Measurements from ENCODE around the gene TMPRSS11A.

The TMPRSS11A gene

DNA sequence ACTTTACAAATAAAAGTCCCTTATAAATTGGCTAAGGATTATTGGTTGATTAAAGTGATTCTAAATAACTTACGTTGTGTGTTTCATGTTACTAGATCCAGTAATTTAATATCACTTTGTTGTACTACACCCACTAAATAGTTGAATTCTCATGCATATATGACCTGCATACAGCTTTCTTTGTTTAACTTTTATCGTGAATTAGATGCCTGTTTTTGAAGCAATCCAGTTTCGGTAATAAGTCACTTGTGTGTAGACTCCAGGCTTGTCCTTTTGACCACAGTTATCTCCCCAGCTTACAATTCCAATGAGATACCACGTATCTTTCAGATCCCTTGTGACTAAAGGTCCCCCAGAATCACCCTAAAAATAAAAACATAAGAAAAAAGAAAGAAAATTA is 52.2 kb downstream of the TMPRSS11A start:
- no peak for TF ChIP-seq EZH2 (IDR thresholded peaks at IDR 0.05)
- no peak for TF ChIP-seq FOXP2 (optimal IDR thresholded peaks at IDR 0.05; ENCODE audit: control extremely low read depth, extremely low read length, insufficient read depth)
- Histone ChIP-seq H3K4me3 (no peak overlapping the region), H3K36me3 (ENCODE audit: insufficient read depth, low read length) (no peaks in the 10 kb centered on the region), H3K9me3 (ENCODE audit: low read depth, low read length) (no peaks in the 10 kb centered on the region), H3K9ac (ENCODE audit: insufficient read length) (no peak overlapping the region), H3K27ac (no peak overlapping the region)
- DNase-seq (ENCODE audit: low read depth, low spot score), result no peak

- no peak for DNase-seq (ENCODE audit: low read depth, low spot score)
- Histone ChIP-seq H3K27ac (no peak overlapping the region), H3K9me3 (ENCODE audit: low read depth, low read length) (no peaks in the 10 kb centered on the region), H3K4me3 (no peak overlapping the region), H3K36me3 (ENCODE audit: insufficient read depth, low read length) (no peaks in the 10 kb centered on the region), H3K9ac (ENCODE audit: insufficient read length) (no peak overlapping the region)
- TF ChIP-seq POLR2AphosphoS5 (IDR thresholded peaks at IDR 0.05; ENCODE audit: borderline replicate concordance, low read depth, low read length) (no peak), FOXP2 (optimal IDR thresholded peaks at IDR 0.05; ENCODE audit: control extremely low read depth, extremely low read length, insufficient read depth) (no peak), EZH2 (IDR thresholded peaks at IDR 0.05) (no peak)
Measured at GRCh38 chr4:67910585-67910905, 52.7 kb downstream of the TMPRSS11A start.

DNA sequence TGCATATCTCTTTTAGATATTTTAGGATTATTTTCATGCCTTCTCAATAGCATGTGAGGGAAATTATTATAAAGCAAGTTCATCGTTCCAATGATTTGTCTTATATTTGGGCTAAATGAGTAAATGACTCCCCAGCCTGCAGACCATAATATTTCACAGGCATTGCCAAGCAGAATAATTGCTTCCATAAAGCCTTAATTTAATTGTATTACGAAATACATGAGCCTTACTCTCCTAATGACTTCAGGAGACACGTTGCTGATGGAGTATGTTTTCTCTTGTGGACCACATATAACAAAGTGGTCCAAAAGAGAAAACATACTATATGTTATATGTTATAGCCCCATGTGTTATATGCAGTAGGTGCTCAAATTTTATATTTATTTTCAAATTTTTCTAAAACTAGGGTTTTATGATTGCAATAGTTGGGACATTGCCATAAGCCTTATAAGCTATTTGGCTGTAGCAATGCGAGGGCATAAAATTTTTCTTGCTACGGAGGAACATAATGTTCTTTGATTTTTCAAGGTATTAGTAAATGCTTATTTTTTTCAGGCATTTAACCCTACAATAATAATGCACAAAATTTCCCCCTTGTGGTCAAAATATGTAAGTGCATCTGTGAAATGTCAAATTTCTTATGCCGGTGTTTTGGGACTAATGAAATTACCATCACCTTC is 53.2 kb downstream of the TMPRSS11A start:
- Histone ChIP-seq H3K36me3 (ENCODE audit: insufficient read depth, low read length) (no peaks in the 10 kb centered on the region), H3K4me3 (no peak overlapping the region), H3K27ac (no peak overlapping the region), H3K9ac (ENCODE audit: insufficient read length) (no peak overlapping the region), H3K9me3 (ENCODE audit: low read depth, low read length) (no peaks in the 10 kb centered on the region)
- DNase-seq (ENCODE audit: low read depth, low spot score), result no peak
- TF ChIP-seq FOXP2 (optimal IDR thresholded peaks at IDR 0.05; ENCODE audit: control extremely low read depth, extremely low read length, insufficient read depth) (no peak), POLR2AphosphoS5 (IDR thresholded peaks at IDR 0.05; ENCODE audit: borderline replicate concordance, low read depth, low read length) (no peak), EZH2 (IDR thresholded peaks at IDR 0.05) (no peak)

GRCh38 chr4:67907650-67908049 is 55.6 kb downstream of the TMPRSS11A start:
- no peak overlapping the region for H3K4me3 ChIP-seq
- H3K27ac ChIP-seq, result no peak overlapping the region
- H3K9ac ChIP-seq (ENCODE audit: insufficient read length), result no peak overlapping the region
- H3K9me3 ChIP-seq (ENCODE audit: low read depth, low read length), result no peaks in the 10 kb centered on the region
- TF ChIP-seq FOXP2 (optimal IDR thresholded peaks at IDR 0.05; ENCODE audit: control extremely low read depth, extremely low read length, insufficient read depth), result no peak
- TF ChIP-seq POLR2AphosphoS5 (IDR thresholded peaks at IDR 0.05; ENCODE audit: borderline replicate concordance, low read depth, low read length), result no peak
- TF ChIP-seq EZH2 (IDR thresholded peaks at IDR 0.05), result no peak
- DNase-seq (ENCODE audit: low read depth, low spot score), result no peak
- no peaks in the 10 kb centered on the region for H3K36me3 ChIP-seq (ENCODE audit: insufficient read depth, low read length)

DNA sequence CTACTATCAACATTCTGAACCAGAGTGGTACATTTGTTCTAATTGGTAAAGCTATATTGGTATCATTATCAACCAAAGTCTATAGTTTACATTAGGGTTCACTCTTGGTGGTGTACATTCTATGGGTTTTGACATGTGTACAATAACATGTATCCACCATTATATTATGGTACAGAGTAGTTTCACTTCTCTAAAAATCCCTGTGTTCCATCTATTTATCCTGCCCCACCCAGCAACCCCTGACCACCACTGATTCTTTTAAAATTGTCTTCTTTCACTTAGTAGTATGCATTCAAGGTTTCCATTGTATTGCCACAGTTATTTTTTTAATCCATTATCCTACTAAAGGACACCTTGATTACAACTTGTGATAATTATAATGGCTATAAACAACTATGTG is 64.2 kb downstream of the TMPRSS11A start:
- H3K27ac ChIP-seq, result no peak overlapping the region
- no peak overlapping the region for H3K4me3 ChIP-seq
- TF ChIP-seq POLR2AphosphoS5 (IDR thresholded peaks at IDR 0.05; ENCODE audit: borderline replicate concordance, low read depth, low read length), result no peak
- no peak for TF ChIP-seq FOXP2 (optimal IDR thresholded peaks at IDR 0.05; ENCODE audit: control extremely low read depth, extremely low read length, insufficient read depth)
- no peak for TF ChIP-seq EZH2 (IDR thresholded peaks at IDR 0.05)
- no peaks in the 10 kb centered on the region for H3K36me3 ChIP-seq (ENCODE audit: insufficient read depth, low read length)
- H3K9me3 ChIP-seq (ENCODE audit: low read depth, low read length), result no peaks in the 10 kb centered on the region
- no peak overlapping the region for H3K9ac ChIP-seq (ENCODE audit: insufficient read length)
- no peak for DNase-seq (ENCODE audit: low read depth, low spot score)

DNA sequence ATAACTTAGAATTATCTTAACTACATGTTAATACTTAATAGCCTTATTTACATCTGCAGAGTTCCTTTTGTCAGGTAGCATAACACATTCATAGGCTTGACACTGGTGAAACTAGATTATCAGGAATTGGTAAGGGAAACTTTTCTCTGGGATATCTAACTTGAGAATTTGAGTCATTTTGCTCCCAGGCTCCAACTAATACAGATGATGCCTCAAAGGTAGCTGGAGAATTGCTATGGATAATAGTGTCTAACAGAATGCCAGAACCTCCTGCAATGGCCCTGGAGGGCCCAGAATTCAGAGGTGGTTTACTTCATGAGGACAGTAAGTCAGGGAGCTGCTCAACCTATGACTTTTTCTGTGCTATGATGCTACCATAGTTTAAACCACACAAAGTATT is 65.6 kb downstream of the TMPRSS11A start:
- Histone ChIP-seq H3K9ac (ENCODE audit: insufficient read length) (no peak overlapping the region), H3K36me3 (ENCODE audit: insufficient read depth, low read length) (no peaks in the 10 kb centered on the region), H3K4me3 (no peak overlapping the region), H3K9me3 (ENCODE audit: low read depth, low read length) (no peaks in the 10 kb centered on the region), H3K27ac (no peak overlapping the region)
- TF ChIP-seq POLR2AphosphoS5 (IDR thresholded peaks at IDR 0.05; ENCODE audit: borderline replicate concordance, low read depth, low read length) (no peak), EZH2 (IDR thresholded peaks at IDR 0.05) (no peak), FOXP2 (optimal IDR thresholded peaks at IDR 0.05; ENCODE audit: control extremely low read depth, extremely low read length, insufficient read depth) (no peak)
- no peak for DNase-seq (ENCODE audit: low read depth, low spot score)

DNA sequence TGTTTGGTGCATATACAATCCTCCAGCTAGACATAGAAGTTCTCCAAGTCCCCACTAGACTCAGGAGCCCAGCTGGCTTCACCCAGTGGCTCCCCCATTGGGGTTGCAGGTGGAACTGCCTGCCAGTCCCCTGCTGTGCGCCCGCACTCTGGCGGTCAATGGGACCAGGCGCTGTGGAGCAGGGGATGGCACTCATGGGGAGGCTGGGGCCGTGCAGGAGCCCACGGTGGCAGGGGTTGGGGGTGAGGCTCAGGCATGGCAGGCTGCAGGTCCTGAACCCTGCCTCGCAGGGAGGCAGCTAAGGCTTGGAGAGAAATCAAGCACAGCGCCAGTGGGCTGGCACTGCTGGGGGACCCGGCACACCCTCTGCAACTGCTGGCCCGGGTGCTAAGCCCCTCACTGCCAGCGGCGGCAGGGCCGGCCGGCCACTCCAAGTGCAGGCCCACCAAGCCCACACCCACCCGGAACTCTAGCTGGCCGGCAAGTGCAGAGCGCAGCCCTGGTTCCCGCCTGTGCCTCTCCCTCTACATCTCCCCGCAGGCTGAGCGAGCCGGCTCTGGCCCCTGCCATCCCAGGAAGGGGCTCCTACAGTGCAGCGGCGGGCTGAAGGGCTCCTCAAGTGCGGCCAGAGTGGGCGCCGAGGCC is 66.8 kb downstream of the TMPRSS11A start:
- H3K9me3 ChIP-seq (ENCODE audit: low read depth, low read length), result no peaks in the 10 kb centered on the region
- no peak for TF ChIP-seq FOXP2 (optimal IDR thresholded peaks at IDR 0.05; ENCODE audit: control extremely low read depth, extremely low read length, insufficient read depth)
- TF ChIP-seq EZH2 (IDR thresholded peaks at IDR 0.05), result no peak
- no peak for TF ChIP-seq POLR2AphosphoS5 (IDR thresholded peaks at IDR 0.05; ENCODE audit: borderline replicate concordance, low read depth, low read length)
- no peaks in the 10 kb centered on the region for H3K36me3 ChIP-seq (ENCODE audit: insufficient read depth, low read length)
- H3K27ac ChIP-seq, result no peak overlapping the region
- H3K4me3 ChIP-seq, result no peak overlapping the region
- no peak overlapping the region for H3K9ac ChIP-seq (ENCODE audit: insufficient read length)
- DNase-seq (ENCODE audit: low read depth, low spot score), result no peak

DNA sequence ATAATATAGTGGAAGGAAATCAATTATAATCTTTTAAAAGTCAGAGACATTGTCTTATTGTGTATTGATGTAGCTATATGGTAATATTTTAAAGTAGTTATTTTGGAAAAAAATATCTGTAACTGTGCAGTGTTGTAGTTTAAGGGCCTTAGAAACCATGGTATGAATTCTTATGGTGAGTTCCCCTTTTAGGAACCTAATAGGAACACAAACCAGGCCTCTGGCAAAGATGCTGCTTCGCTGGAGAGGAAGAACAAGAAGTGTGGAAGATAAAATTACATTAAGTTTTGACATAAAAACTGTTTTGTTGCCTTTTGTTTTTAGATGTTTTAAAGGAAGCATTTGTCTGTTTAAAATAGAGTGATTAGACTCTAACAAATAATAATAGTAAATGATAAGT is 68.6 kb downstream of the TMPRSS11A start:
- Histone ChIP-seq H3K4me3 (no peak overlapping the region), H3K9ac (ENCODE audit: insufficient read length) (no peak overlapping the region), H3K36me3 (ENCODE audit: insufficient read depth, low read length) (no peaks in the 10 kb centered on the region), H3K27ac (no peak overlapping the region), H3K9me3 (ENCODE audit: low read depth, low read length) (no peaks in the 10 kb centered on the region)
- no peak for DNase-seq (ENCODE audit: low read depth, low spot score)
- no peak for TF ChIP-seq POLR2AphosphoS5 (IDR thresholded peaks at IDR 0.05; ENCODE audit: borderline replicate concordance, low read depth, low read length)
- no peak for TF ChIP-seq EZH2 (IDR thresholded peaks at IDR 0.05)
- TF ChIP-seq FOXP2 (optimal IDR thresholded peaks at IDR 0.05; ENCODE audit: control extremely low read depth, extremely low read length, insufficient read depth), result no peak

GRCh38 chr4:67892905-67893304 is 70.4 kb downstream of the TMPRSS11A start:
- H3K9ac ChIP-seq (ENCODE audit: insufficient read length), result no peak overlapping the region
- DNase-seq (ENCODE audit: low read depth, low spot score), result no peak
- TF ChIP-seq POLR2AphosphoS5 (IDR thresholded peaks at IDR 0.05; ENCODE audit: borderline replicate concordance, low read depth, low read length) (no peak), EZH2 (IDR thresholded peaks at IDR 0.05) (no peak), FOXP2 (optimal IDR thresholded peaks at IDR 0.05; ENCODE audit: control extremely low read depth, extremely low read length, insufficient read depth) (no peak)
- no peak overlapping the region for H3K4me3 ChIP-seq
- H3K36me3 ChIP-seq (ENCODE audit: insufficient read depth, low read length), result no peaks in the 10 kb centered on the region
- H3K27ac ChIP-seq, result no peak overlapping the region
- H3K9me3 ChIP-seq (ENCODE audit: low read depth, low read length), result no peaks in the 10 kb centered on the region
